OCI-LY1 (cell line): ENCODE measurements around the gene MED31.

Source experiments
- H2AFZ ChIP-seq: fragments of 200-600 bp; sonication (generic), shearing (Covaris generic); 2 replicates; pipeline ENCODE4 v1.6.0; 2014; ENCODE audit warnings: antibody characterized with exemption, mild to moderate bottlenecking, low read length
- H3F3A ChIP-seq: fragments of 200-600 bp; sonication (generic), shearing (Covaris generic); 2 replicates; pipeline ENCODE4 v1.6.0; 2014; ENCODE audit warnings: mild to moderate bottlenecking, antibody characterized with exemption, low read length, moderate library complexity; ENCODE audit not compliant: insufficient read depth
- H3K27ac ChIP-seq: fragments of 200-600 bp; sonication (generic); 2 replicates; pipeline ENCODE4 v1.5.1; 2014; ENCODE audit warnings: low read length, mixed run types, mild to moderate bottlenecking, low read depth; ENCODE audit not compliant: poor library complexity, severe bottlenecking
- H3K27me3 ChIP-seq: fragments of 200-600 bp; sonication (generic); 2 replicates; pipeline ENCODE4 v1.6.0; 2014; ENCODE audit warnings: antibody characterized with exemption, mild to moderate bottlenecking, low read length, moderate library complexity; ENCODE audit not compliant: insufficient read depth
- H3K36me3 ChIP-seq: fragments of 200-600 bp; sonication (generic); 2 replicates; pipeline ENCODE4 v1.6.1; 2014; ENCODE audit warnings: mild to moderate bottlenecking, antibody characterized with exemption, low read length, moderate library complexity, mixed read lengths; ENCODE audit not compliant: insufficient read depth
- H3K4me1 ChIP-seq: fragments of 200-600 bp; sonication (generic); 2 replicates; pipeline ENCODE4 v1.5.1; 2014; ENCODE audit warnings: mild to moderate bottlenecking, low read length, moderate library complexity; ENCODE audit not compliant: insufficient read depth, severe bottlenecking
- H3K4me2 ChIP-seq: fragments of 200-600 bp; sonication (generic), shearing (Covaris generic); 2 replicates; pipeline ENCODE4 v1.6.1; 2014; ENCODE audit warnings: low read length
- H3K4me3 ChIP-seq: fragments of 200-600 bp; sonication (generic); 2 replicates; pipeline ENCODE4 v1.5.1; 2014; ENCODE audit warnings: low read length, low read depth, mild to moderate bottlenecking, mixed read lengths; ENCODE audit not compliant: poor library complexity, severe bottlenecking
- H3K79me2 ChIP-seq: fragments of 200-600 bp; shearing (Covaris generic); 2 replicates; pipeline ENCODE4 v1.6.1; 2016; ENCODE audit warnings: mixed run types, low read length, mixed read lengths; ENCODE audit not compliant: insufficient read depth
- H3K9ac ChIP-seq: fragments of 200-600 bp; sonication (generic), shearing (Covaris generic); 2 replicates; pipeline ENCODE4 v1.6.1; 2014; ENCODE audit warnings: mild to moderate bottlenecking, low read length, mixed read lengths
- H3K9me2 ChIP-seq: fragments of 200-600 bp; sonication (generic), shearing (Covaris generic); 2 replicates; pipeline ENCODE4 v1.6.1; 2014; ENCODE audit warnings: low read depth, mild to moderate bottlenecking, low read length, mixed read lengths
- H3K9me3 ChIP-seq: fragments of 200-600 bp; shearing (Covaris generic); 2 replicates; pipeline ENCODE4 v1.6.1; 2014; ENCODE audit warnings: low read length, mixed read lengths
- H4K20me1 ChIP-seq: fragments of 200-600 bp; sonication (generic), shearing (Covaris generic); 2 replicates; pipeline ENCODE4 v1.6.0; 2016; ENCODE audit warnings: mild to moderate bottlenecking, low read length; ENCODE audit not compliant: insufficient read depth
- CTCF ChIP-seq: fragments of 200-600 bp; sonication (generic), shearing (Covaris generic); IDR thresholded peaks from 2 replicates; pipeline ENCODE4 v1.5.1; 2017; ENCODE audit warnings: mild to moderate bottlenecking, antibody characterized with exemption, low read length, moderate library complexity, mixed read lengths
- EZH2 ChIP-seq: fragments of 200-600 bp; sonication (generic), shearing (Covaris generic); IDR thresholded peaks from 2 replicates; pipeline ENCODE4 v1.8.0; 2017; ENCODE audit warnings: borderline replicate concordance, mixed run types, mild to moderate bottlenecking, antibody characterized with exemption, low read length, moderate library complexity, mixed read lengths

MED31 gene

GRCh38 chr17:6671431-6671830, 20.0 kb upstream of the MED31 start:
- H3K36me3 ChIP-seq = 0 out of 2 replicates have a peak, but pooled peaks cover 4% of the 10 kb centered on the region
- no peak overlapping the region for H2AFZ ChIP-seq
- H3K4me1 ChIP-seq = no peaks in the 10 kb centered on the region
- H3F3A ChIP-seq = no peaks in the 10 kb centered on the region
- H3K9me3 ChIP-seq = no peaks in the 10 kb centered on the region
- no peak overlapping the region for H3K27ac ChIP-seq
- H3K9ac ChIP-seq = no peak overlapping the region
- no peak overlapping the region for H3K4me3 ChIP-seq
- TF ChIP-seq CTCF (no peak), EZH2 (no peak)
- no peaks in the 10 kb centered on the region for H3K9me2 ChIP-seq
- no peaks in the 10 kb centered on the region for H3K79me2 ChIP-seq
- H3K4me2 ChIP-seq = no peak overlapping the region
- H3K27me3 ChIP-seq = no peaks in the 10 kb centered on the region
- H4K20me1 ChIP-seq = no peaks in the 10 kb centered on the region

- no peak overlapping the region for H3K4me2 ChIP-seq
- H3K4me1 ChIP-seq = no peaks in the 10 kb centered on the region
- H3K9me3 ChIP-seq = no peaks in the 10 kb centered on the region
- H3K79me2 ChIP-seq = no peaks in the 10 kb centered on the region
- H3K27me3 ChIP-seq = no peaks in the 10 kb centered on the region
- H3K36me3 ChIP-seq = 0 out of 2 replicates have a peak, but pooled peaks cover 4% of the 10 kb centered on the region
- no peaks in the 10 kb centered on the region for H4K20me1 ChIP-seq
- no peak for TF ChIP-seq EZH2
- no peak for TF ChIP-seq CTCF
- H3K9me2 ChIP-seq = no peaks in the 10 kb centered on the region
- H3F3A ChIP-seq = no peaks in the 10 kb centered on the region
- no peak overlapping the region for H3K9ac ChIP-seq
- H3K27ac ChIP-seq = no peak overlapping the region
- H3K4me3 ChIP-seq = no peak overlapping the region
- H2AFZ ChIP-seq = no peak overlapping the region
Observed at GRCh38 chr17:6670999-6671398, 19.6 kb upstream of the MED31 start.

- H3K27me3 ChIP-seq = no peaks in the 10 kb centered on the region
- H3K4me2 ChIP-seq = no peak overlapping the region
- no peaks in the 10 kb centered on the region for H3F3A ChIP-seq
- H3K9me2 ChIP-seq = no peaks in the 10 kb centered on the region
- TF ChIP-seq EZH2 (no peak), CTCF (no peak)
- H3K4me3 ChIP-seq = no peak overlapping the region
- no peak overlapping the region for H3K9ac ChIP-seq
- H3K9me3 ChIP-seq = no peaks in the 10 kb centered on the region
- H4K20me1 ChIP-seq = no peaks in the 10 kb centered on the region
- no peak overlapping the region for H2AFZ ChIP-seq
- no peak overlapping the region for H3K27ac ChIP-seq
- no peaks in the 10 kb centered on the region for H3K79me2 ChIP-seq
- 0 out of 2 replicates have a peak, but pooled peaks cover 4% of the 10 kb centered on the region for H3K36me3 ChIP-seq
- H3K4me1 ChIP-seq = no peaks in the 10 kb centered on the region
Observed at GRCh38 chr17:6670571-6670970, 19.2 kb upstream of the MED31 start.
